Measurements from ENCODE around the gene LAMA2. TPM values are rescaled to one million over a fixed set of nuclear protein-coding genes. Genes with fewer than 3 reads are reported as not detected.

The LAMA2 gene
- total and polyA plus RNA-seq, 2 experiments from 2014 or later: 0.91 to 6.4 TPM

- TF ChIP-seq POLR2AphosphoS5 (IDR thresholded peaks at IDR 0.05; ENCODE audit: low read depth) (no peak), ZNF114 (CRISPR knock-in tag; IDR thresholded peaks at IDR 0.05) (no peak), REST (IDR thresholded peaks at IDR 0.05; ENCODE audit: unreplicated experiment) (no peak), CTCF (conservative IDR thresholded peaks at IDR 0.05; ENCODE audit: low read depth in 2 of 2) (no peak), ETS1 (IDR thresholded peaks at IDR 0.05) (no peak), NANOG (IDR thresholded peaks at IDR 0.05; ENCODE audit: borderline replicate concordance) (no peak), STAT1 (IDR thresholded peaks at IDR 0.05; ENCODE audit: unreplicated experiment) (no peak), ZNF331 (CRISPR knock-in tag; IDR thresholded peaks at IDR 0.05; ENCODE audit: low read depth) (no peak), EZH2phosphoT487 (IDR thresholded peaks at IDR 0.05; ENCODE audit: unreplicated experiment) (no peak), JUNB (IDR thresholded peaks at IDR 0.05; ENCODE audit: unreplicated experiment) (no peak), ZNF462 (CRISPR knock-in tag; IDR thresholded peaks at IDR 0.05) (no peak), EZH2 (IDR thresholded peaks at IDR 0.05; ENCODE audit: low read depth, unreplicated experiment) (no peak), CREB1 (CRISPR knock-in tag; IDR thresholded peaks at IDR 0.05; ENCODE audit: low read depth) (no peak)
- H2AFZ ChIP-seq: no peak overlapping the region; the same call in 1 of the 2 replicates
- H3K4me2 ChIP-seq: no peak overlapping the region
- DNase-seq (ENCODE audit: low spot score) (no peak), ATAC-seq (no peak)
- H3K4me3 Mint-ChIP-seq: no peak overlapping the region
- no peak overlapping the region for H3K27ac ChIP-seq (ENCODE audit: low read depth)
- no peaks in the 10 kb centered on the region for H3K27me3 ChIP-seq (ENCODE audit: insufficient read depth)
- H3K9me2 ChIP-seq (ENCODE audit: insufficient read depth): no peaks in the 10 kb centered on the region
- H3K36me3 ChIP-seq (ENCODE audit: insufficient read depth): no peaks in the 10 kb centered on the region
- H3K27me3 Mint-ChIP-seq (ENCODE audit: insufficient read depth, low read depth, poor library complexity): no peaks in the 10 kb centered on the region
- H3K36me3 Mint-ChIP-seq (ENCODE audit: low read depth): peaks cover 4% of the 10 kb centered on the region; the same call in 1 of the 3 replicates
- no peak overlapping the region for H3K4me3 ChIP-seq
- no peaks in the 10 kb centered on the region for H3K4me1 Mint-ChIP-seq
- H3K79me2 ChIP-seq (replicated peaks; ENCODE audit: insufficient read depth): no peaks in the 10 kb centered on the region
- H3K27ac Mint-ChIP-seq: no peak overlapping the region
- no peaks in the 10 kb centered on the region for H3F3A ChIP-seq (replicated peaks; ENCODE audit: low read depth)
- no peaks in the 10 kb centered on the region for H4K20me1 ChIP-seq (replicated peaks; ENCODE audit: insufficient read depth)
- peaks cover 4% of the 10 kb centered on the region; the same call in 2 of the 3 replicates for H3K9me3 Mint-ChIP-seq
- no peaks in the 10 kb centered on the region for H3K4me1 ChIP-seq (ENCODE audit: insufficient read depth)
These were observed 8.1 kb upstream of the LAMA2 start for GRCh38 chr6:128874863-128875262.
